GM21447 (cell line): ENCODE results near the gene SCN5A.

Experiments
- ATAC-seq: cut with Tn5 transposase; IDR thresholded peaks from one replicate; pipeline ENCODE4 v1.9.1; 2021; ENCODE audit not compliant: unreplicated experiment

The SCN5A gene

GRCh38 chr3:38545983-38546382 is 103.5 kb downstream of the SCN5A start:
- no peak for ATAC-seq

- no peak for ATAC-seq
Observed at GRCh38 chr3:38545550-38545949, 103.9 kb downstream of the SCN5A start.

DNA sequence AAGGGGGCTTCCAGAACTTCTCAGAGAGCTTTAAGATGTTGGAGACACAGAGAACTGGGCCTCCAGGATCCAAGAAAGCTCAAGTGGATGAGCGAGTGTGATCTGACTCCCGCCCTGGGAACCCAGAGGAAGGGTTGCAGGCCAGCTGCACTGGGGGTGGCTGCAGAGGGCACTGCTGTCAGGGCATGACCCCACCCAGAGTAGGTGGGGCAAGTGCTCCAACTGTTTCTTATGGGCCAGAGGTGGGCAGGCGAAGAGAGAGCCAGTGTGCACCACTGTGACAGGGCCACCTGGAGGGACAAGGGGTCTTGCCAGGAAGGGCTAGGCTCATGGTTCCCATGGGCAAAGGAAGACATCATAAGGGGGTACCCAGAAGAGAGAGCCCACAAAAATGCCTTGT is 104.6 kb downstream of the SCN5A start:
- no peak for ATAC-seq

- no peak for ATAC-seq
Observed at GRCh38 chr3:38543586-38543985, 105.9 kb downstream of the SCN5A start.

- ATAC-seq = no peak
Observed at GRCh38 chr3:38542401-38543298, 106.8 kb downstream of the SCN5A start.

DNA sequence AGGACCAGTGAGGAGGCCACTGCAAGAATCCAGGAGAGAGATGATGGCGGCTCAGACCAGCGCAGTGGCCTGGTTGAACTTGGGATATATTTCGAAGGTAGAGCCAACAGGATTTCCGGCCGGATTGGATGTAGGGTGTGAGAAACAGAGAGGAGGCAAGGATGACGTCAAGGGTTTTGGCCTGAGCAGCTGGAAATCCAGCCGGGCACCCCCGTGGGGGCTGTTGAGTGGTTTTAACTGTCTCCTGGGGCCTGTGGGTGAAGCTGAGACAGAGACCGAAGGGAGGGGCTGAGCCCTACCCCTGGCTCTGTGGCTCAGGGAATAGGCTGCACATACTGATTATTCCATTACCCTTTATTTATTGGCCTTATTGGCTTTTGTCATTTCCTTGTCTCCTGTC is 107.7 kb downstream of the SCN5A start:
- no peak for ATAC-seq

- ATAC-seq = no peak
Observed at GRCh38 chr3:38538773-38539353, 110.6 kb downstream of the SCN5A start.

- no peak for ATAC-seq
Observed at GRCh38 chr3:38536671-38537070, 112.8 kb downstream of the SCN5A start.

- no peak for ATAC-seq
Observed at GRCh38 chr3:38534604-38535003, 114.9 kb downstream of the SCN5A start.

DNA sequence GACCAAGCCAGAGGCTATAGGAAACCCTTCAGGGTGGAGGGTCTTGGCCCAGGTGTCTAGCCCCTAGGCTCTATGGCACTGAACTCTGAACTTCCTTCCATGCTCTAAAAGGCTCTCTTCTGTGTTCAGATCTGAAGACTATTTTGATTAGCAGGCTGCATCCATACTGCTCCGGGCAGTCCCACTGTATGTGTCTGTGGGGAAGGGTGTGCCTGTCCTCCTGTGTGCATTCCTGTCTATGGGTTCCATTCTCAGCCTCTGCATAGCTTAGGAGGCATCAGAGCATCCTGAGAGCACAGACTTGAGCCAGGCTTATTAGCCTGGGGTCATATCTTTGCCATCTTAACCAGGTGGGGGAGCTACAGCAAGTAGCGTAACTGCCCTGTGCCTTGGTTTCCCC is 115.3 kb downstream of the SCN5A start:
- ATAC-seq = no peak

DNA sequence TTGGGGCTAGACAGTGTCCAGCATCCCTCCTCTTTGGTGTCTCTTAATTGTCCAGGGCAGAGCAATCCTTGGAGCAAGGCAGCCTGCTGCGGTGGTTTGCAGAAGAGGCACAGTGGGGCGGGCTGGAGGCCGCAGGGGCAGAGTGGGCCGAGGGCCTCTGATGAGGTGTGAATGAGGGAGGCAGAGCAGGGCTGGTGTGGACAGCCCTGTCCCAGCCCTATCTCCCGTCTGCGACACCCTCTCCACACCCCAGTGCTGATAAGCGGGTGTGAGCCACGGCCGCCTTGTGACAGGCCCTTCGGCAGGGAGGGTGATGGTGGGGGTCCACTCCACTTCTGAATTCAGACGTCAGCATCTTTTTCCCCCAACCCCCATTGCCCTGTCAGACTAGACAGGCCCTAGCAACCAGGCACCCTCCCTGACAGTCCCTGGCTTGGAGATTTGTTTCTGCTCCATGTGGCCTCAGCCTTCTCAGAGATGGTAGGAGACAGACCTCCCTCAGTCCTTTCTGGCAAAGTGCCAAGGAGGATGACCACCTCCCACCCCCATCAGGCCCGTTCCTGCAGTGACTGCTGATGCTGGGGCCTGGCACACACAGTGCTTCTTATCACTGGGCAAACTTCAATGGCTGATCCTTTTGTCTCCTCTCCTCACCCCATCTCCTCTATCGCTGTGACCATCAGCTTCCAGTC is 116.1 kb downstream of the SCN5A start:
- ATAC-seq = no peak

DNA sequence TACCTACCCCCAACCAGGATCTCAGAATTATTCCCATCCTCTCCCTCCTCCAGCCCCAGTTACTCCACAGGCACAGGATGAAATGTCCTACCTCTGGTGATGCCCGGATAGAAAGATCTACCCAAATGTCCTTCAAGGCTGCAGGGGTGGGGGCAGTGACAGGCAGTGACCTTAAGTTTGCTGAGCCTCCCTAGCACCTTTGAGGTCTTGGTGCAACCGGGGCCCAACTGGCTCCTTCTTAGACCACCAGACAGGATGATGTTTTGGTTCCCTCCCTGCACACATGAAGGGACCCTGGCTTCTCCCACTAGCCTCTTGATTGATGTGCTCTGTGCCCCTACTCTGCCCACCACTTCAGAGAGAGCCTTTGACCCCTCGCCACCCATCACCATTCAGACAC is 117.0 kb downstream of the SCN5A start:
- ATAC-seq = no peak

GRCh38 chr3:38528457-38528856 is 121.0 kb downstream of the SCN5A start:
- ATAC-seq = no peak

GRCh38 chr3:38526792-38527191 is 122.7 kb downstream of the SCN5A start:
- no peak for ATAC-seq

- no peak for ATAC-seq
Observed at GRCh38 chr3:38524141-38524739, 125.2 kb downstream of the SCN5A start.

DNA sequence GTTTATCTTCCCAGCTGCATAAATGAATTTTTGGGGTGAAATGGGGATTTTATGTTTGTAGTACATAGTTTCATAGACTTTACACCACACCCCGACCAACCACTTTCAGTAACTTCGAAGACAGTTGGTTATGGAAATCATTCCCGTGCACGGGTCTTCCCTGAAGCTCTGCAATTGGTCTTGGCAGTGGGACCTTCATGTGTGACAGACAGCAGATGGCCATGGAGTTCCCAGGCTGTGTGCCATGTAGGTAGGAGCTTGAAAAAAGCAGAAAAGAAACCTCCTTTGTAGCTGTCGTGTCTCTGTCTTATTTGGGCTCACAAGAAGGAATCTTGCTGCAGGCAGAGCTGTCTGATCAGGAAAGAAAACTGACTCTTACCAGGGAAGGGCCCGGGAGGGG is 127.5 kb downstream of the SCN5A start:
- ATAC-seq = no peak

- ATAC-seq = no peak
Observed at GRCh38 chr3:38521391-38521987, 128.0 kb downstream of the SCN5A start.

DNA sequence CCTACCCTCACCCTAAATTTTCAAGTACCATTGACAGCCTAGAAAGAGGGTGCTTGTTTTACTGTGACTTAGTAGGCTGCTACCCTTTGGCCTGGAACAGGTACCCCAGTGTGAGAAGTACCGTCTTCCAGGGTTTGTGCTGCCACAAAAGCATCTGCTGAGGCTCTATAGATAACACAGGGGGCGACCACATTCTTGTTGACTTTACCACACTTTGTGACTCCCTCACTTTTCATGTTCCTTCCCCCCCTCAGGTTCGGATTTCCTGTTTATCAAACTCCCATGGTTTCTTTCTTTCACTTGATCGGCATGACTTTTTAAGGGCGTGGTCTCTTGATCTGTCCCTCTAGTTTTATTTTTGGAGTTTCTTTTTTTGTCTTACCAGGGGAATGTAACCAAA is 129.8 kb downstream of the SCN5A start:
- no peak for ATAC-seq

DNA sequence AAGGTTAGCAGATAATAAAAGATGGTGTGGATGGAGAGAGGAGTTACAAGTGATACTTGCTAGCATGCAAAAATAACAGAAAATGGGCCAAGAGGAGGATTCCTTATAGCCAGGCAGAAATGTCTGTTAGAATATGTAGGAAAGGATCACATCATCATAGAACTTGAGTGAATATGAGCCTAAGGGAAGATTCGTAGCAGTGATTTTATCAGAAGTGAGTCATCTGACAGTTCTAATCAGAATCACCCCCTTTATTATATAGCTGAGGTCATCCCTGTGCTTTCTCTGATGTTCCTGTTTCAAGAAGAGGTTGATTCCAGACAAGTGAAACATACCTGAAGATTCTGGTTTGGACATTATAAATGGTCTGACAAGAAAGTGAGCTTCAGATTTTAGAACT is 130.5 kb downstream of the SCN5A start:
- no peak for ATAC-seq

DNA sequence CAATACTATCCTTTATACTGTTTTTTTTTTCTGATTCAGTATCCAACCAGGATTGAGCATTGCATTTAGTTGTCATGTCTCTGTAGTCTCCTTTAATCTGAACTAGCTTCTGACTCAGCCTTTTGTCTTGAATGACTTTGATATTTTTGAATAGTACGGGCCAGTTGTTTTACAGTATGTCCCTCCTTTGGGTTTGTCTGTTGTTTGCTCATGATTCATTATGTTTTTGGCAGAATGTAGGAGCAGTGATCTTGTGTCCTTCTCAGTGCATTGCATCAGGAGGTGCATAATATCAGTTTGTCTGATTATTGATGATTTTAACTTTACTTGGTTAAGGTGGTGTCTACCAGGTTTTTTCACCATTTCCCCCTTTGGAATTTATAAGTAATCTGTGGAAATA is 132.8 kb downstream of the SCN5A start:
- ATAC-seq = no peak

DNA sequence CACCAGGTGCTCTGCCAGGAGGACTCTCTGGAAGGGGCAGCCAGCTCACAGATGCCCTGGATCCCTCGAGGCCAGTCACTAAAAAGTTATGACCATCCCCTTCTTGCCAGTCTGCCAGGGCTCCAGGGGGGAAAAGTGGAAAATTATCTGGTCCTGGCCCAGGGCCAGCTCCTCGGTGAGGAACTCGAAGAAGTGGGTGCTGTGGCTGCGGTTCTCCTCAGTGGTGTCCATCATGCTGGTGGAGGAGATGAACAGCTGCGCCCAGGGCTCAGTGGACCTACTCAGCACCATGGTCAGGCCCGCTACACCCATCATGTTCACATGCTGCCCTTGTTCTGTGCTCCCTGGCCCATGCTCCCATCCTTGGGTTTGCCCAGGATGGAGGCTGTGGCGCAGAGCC is 134.1 kb downstream of the SCN5A start:
- ATAC-seq = no peak
